Esophagus muscularis mucosa (tissue), 3 donors: ENCODE results near the gene PIK3R6.

Experiments used
- CTCF ChIP-seq, 3 experiments: fragments of 200-600 bp in 2 of 3; fragments of 450-650 bp in 1 of 3; sonication (generic) in 2 of 3; IDR thresholded peaks; one replicate each; pipeline ENCODE4 v1.5.1; 2017 to 2019; ENCODE audit warnings: antibody characterized with exemption in 3 of 3, mild to moderate bottlenecking in 2 of 3, moderate library complexity in 1 of 3
- POLR2A ChIP-seq: fragments of 450-650 bp; IDR thresholded peaks from one replicate; pipeline ENCODE4 v1.6.1; 2017; ENCODE audit warnings: antibody characterized with exemption, moderate library complexity, mild to moderate bottlenecking, low read depth

- TF ChIP-seq POLR2A (no peak), CTCF (IDR thresholded peaks at IDR 0.05) (no peak)
Observed at GRCh38 chr17:8894202-8894671, 26.8 kb upstream of the PIK3R6 start.
